Activated CD4-positive, alpha-beta T cell treated with anti-CD3 and anti-CD28 coated beads, Interleukin-2, amount 10 ng/mL, durations not matched to agents 7 days and 5 days (primary cell): Measurements from ENCODE around the gene ETS1. TPM values are rescaled to one million over a fixed set of nuclear protein-coding genes. Genes with fewer than 3 reads are reported as not detected.

Source experiments
- CTCF ChIA-PET: fragments of 350-600 bp; sonication (Branson Sonifier 250); formaldehyde crosslinking; loops from one replicate; lab custom pipeline; 2021; ENCODE audit warnings: antibody characterized with exemption; lab: Charles Lee
- POLR2A ChIA-PET: fragments of 350-600 bp; sonication (Branson Sonifier 250); formaldehyde crosslinking; loops from one replicate; lab custom pipeline; 2021; ENCODE audit warnings: antibody characterized with exemption; lab: Charles Lee
- DNase-seq: peaks from one replicate; pipeline ENCODE4 v3.0.0-alpha.2; 2020
- H3K27ac Mint-ChIP-seq: one replicate; pipeline ENCODE4 v1.8.0; 2021; ENCODE audit warnings: mild to moderate bottlenecking, moderate library complexity, mixed read lengths
- H3K27me3 Mint-ChIP-seq: one replicate; pipeline ENCODE4 v1.8.0; 2021; ENCODE audit warnings: mixed read lengths
- H3K36me3 Mint-ChIP-seq: one replicate; pipeline ENCODE4 v1.8.0; 2021; ENCODE audit warnings: low read depth, mixed read lengths
- H3K4me1 Mint-ChIP-seq: one replicate; pipeline ENCODE4 v1.8.0; 2021; ENCODE audit warnings: mixed read lengths
- H3K4me3 Mint-ChIP-seq: one replicate; pipeline ENCODE4 v1.8.0; 2021; ENCODE audit warnings: mild to moderate bottlenecking, moderate library complexity, mixed read lengths
- H3K9me3 Mint-ChIP-seq: one replicate; pipeline ENCODE4 v1.8.0; 2021; ENCODE audit warnings: mixed read lengths
- microRNA-seq: library from miRNA; unstranded; fragments of <30 nt; microRNA quantifications from one replicate; pipeline ENCODE4 v1.2.0, GENCODE V29; 2021; ENCODE audit warnings: borderline microRNAs expressed, borderline replicate concordance
- total RNA-seq, 2 experiments: library from RNA; stranded (reverse); gene quantifications; one replicate each; pipeline ENCODE4 v1.2.3, GENCODE V29; 2021

Gene ETS1
- total RNA-seq, 2 experiments from 2014 or later: 580 to 648 TPM

- no peak overlapping the region for H3K4me3 Mint-ChIP-seq
- peaks cover 40% of the 10 kb centered on the region for H3K4me1 Mint-ChIP-seq
- ChIA-PET POLR2A (interaction anchor here (0.6 kb wide), 1 partner anchor 83 kb away, joined by 3 read pairs; no protein-coding TSS in a partner anchor), CTCF (interaction anchor here (1.2 to 3.7 kb wide), 4 partner anchors 9 to 17 kb away, joined by 3 to 12 read pairs (median 10); no protein-coding TSS in a partner anchor)
- H3K27me3 Mint-ChIP-seq: no peaks in the 10 kb centered on the region
- no peak for DNase-seq
- no peaks in the 10 kb centered on the region for H3K36me3 Mint-ChIP-seq
- H3K9me3 Mint-ChIP-seq: no peaks in the 10 kb centered on the region
- H3K27ac Mint-ChIP-seq: no peak overlapping the region
Observed at GRCh38 chr11:128419012-128419767, 168.2 kb downstream of the ETS1 start.

GRCh38 chr11:128417607-128418324 lies 169.6 kb downstream of the ETS1 start:
- H3K36me3 Mint-ChIP-seq: peaks cover 4% of the 10 kb centered on the region

GRCh38 chr11:128416976-128417375 lies 170.4 kb downstream of the ETS1 start:
- no peak for DNase-seq
- peaks cover 3% of the 10 kb centered on the region for H3K9me3 Mint-ChIP-seq
- H3K4me3 Mint-ChIP-seq: no peak overlapping the region
- ChIA-PET CTCF (interaction anchor here (1.0 to 3.7 kb wide), 3 partner anchors 15 to 72 kb away, joined by 3 to 12 read pairs (median 4); no protein-coding TSS in a partner anchor), POLR2A (no interaction called here)
- no peaks in the 10 kb centered on the region for H3K27me3 Mint-ChIP-seq
- H3K36me3 Mint-ChIP-seq: peaks cover 6% of the 10 kb centered on the region
- H3K27ac Mint-ChIP-seq: no peak overlapping the region
- H3K4me1 Mint-ChIP-seq: peaks cover 37% of the 10 kb centered on the region

More at GRCh38 chr11:128417607-128418324, 169.6 kb downstream of the ETS1 start:
- Mint-ChIP-seq H3K27ac (no peak overlapping the region), H3K4me3 (no peak overlapping the region), H3K27me3 (no peaks in the 10 kb centered on the region), H3K4me1 (peaks cover 37% of the 10 kb centered on the region), H3K9me3 (peaks cover 3% of the 10 kb centered on the region)
- ChIA-PET CTCF (interaction anchor here (1.0 to 3.7 kb wide), 4 partner anchors 15 to 73 kb away, joined by 3 to 12 read pairs (median 6); no protein-coding TSS in a partner anchor), POLR2A (no interaction called here)
- DNase-seq: no peak

- DNase-seq: no peak
- Mint-ChIP-seq H3K27ac (no peak overlapping the region), H3K27me3 (no peaks in the 10 kb centered on the region), H3K36me3 (peaks cover 7% of the 10 kb centered on the region), H3K4me1 (peaks cover 32% of the 10 kb centered on the region), H3K4me3 (no peak overlapping the region), H3K9me3 (peaks cover 3% of the 10 kb centered on the region)
- CTCF ChIA-PET: interaction anchor here (1.2 to 1.3 kb wide), 2 partner anchors 15 to 18 kb away, joined by 3 to 4 read pairs; no protein-coding TSS in a partner anchor
- POLR2A ChIA-PET: no interaction called here
Observed at GRCh38 chr11:128415539-128415938, 171.8 kb downstream of the ETS1 start.

GRCh38 chr11:128412847-128413791 lies 174.2 kb downstream of the ETS1 start:
- ChIA-PET CTCF (no interaction called here), POLR2A (no interaction called here)
- Mint-ChIP-seq H3K9me3 (peaks cover 3% of the 10 kb centered on the region), H3K4me1 (peaks cover 32% of the 10 kb centered on the region), H3K27ac (no peak overlapping the region), H3K27me3 (no peaks in the 10 kb centered on the region), H3K36me3 (peaks cover 7% of the 10 kb centered on the region), H3K4me3 (no peak overlapping the region)
- DNase-seq: no peak

- no peak overlapping the region for H3K4me3 Mint-ChIP-seq
- peaks cover 7% of the 10 kb centered on the region for H3K36me3 Mint-ChIP-seq
- DNase-seq: peak; percentile 18
- H3K9me3 Mint-ChIP-seq: peaks cover 3% of the 10 kb centered on the region
- ChIA-PET CTCF (interaction anchor here (1.0 to 1.5 kb wide), 4 partner anchors 9 to 316 kb away, joined by 3 to 4 read pairs (median 4); no protein-coding TSS in a partner anchor), POLR2A (no interaction called here)
- no peaks in the 10 kb centered on the region for H3K27me3 Mint-ChIP-seq
- H3K4me1 Mint-ChIP-seq: peaks cover 31% of the 10 kb centered on the region
- no peak overlapping the region for H3K27ac Mint-ChIP-seq
Observed at GRCh38 chr11:128411812-128412211, 175.5 kb downstream of the ETS1 start.

- CTCF ChIA-PET: interaction anchor here (1.0 to 1.5 kb wide), 4 partner anchors 9 to 316 kb away, joined by 3 to 4 read pairs (median 4); no protein-coding TSS in a partner anchor
- Mint-ChIP-seq H3K27me3 (no peaks in the 10 kb centered on the region), H3K4me3 (no peak overlapping the region), H3K9me3 (peaks cover 3% of the 10 kb centered on the region), H3K36me3 (peaks cover 7% of the 10 kb centered on the region), H3K27ac (no peak overlapping the region), H3K4me1 (peaks cover 31% of the 10 kb centered on the region)
- DNase-seq: no peak
- POLR2A ChIA-PET: interaction anchor here (0.6 kb wide), 1 partner anchor 118 kb away, joined by 3 read pairs; no protein-coding TSS in a partner anchor
Observed at GRCh38 chr11:128411150-128411549, 176.2 kb downstream of the ETS1 start.

- peaks cover 26% of the 10 kb centered on the region for H3K4me1 Mint-ChIP-seq
- H3K9me3 Mint-ChIP-seq: peaks cover 3% of the 10 kb centered on the region
- H3K27me3 Mint-ChIP-seq: no peaks in the 10 kb centered on the region
- no peak overlapping the region for H3K27ac Mint-ChIP-seq
- H3K4me3 Mint-ChIP-seq: no peak overlapping the region
- peaks cover 7% of the 10 kb centered on the region for H3K36me3 Mint-ChIP-seq
- POLR2A ChIA-PET: no interaction called here
- no peak for DNase-seq
- CTCF ChIA-PET: interaction anchor here (1.2 to 1.9 kb wide), 4 partner anchors 10 to 236 kb away, joined by 3 to 11 read pairs (median 3); no protein-coding TSS in a partner anchor
Observed at GRCh38 chr11:128409476-128409875, 177.9 kb downstream of the ETS1 start.

Small RNA genes lying within 50 kb of the gene (microRNA-seq; reads per million reads assigned to microRNA genes)
- gene MIR6090: not detected

Other genes starting within 250 kb of the ETS1 start
- 100 to 1,000 TPM; 106 to 134 TPM for gene FLI1, start 106.5 kb upstream of the ETS1 start, total RNA-seq